ENCODE data around the gene UGT1A8. TPM values are rescaled to one million over a fixed set of nuclear protein-coding genes. Genes with fewer than 3 reads are reported as not detected.
"Not testable (repeated sequence)": the region's sequence is repeated elsewhere in the genome, so short reads cannot be mapped to it uniquely, and the experiment has no call there.

Gene UGT1A8
- total RNA-seq, 2 experiments from 2014 or later: not detected

DNA sequence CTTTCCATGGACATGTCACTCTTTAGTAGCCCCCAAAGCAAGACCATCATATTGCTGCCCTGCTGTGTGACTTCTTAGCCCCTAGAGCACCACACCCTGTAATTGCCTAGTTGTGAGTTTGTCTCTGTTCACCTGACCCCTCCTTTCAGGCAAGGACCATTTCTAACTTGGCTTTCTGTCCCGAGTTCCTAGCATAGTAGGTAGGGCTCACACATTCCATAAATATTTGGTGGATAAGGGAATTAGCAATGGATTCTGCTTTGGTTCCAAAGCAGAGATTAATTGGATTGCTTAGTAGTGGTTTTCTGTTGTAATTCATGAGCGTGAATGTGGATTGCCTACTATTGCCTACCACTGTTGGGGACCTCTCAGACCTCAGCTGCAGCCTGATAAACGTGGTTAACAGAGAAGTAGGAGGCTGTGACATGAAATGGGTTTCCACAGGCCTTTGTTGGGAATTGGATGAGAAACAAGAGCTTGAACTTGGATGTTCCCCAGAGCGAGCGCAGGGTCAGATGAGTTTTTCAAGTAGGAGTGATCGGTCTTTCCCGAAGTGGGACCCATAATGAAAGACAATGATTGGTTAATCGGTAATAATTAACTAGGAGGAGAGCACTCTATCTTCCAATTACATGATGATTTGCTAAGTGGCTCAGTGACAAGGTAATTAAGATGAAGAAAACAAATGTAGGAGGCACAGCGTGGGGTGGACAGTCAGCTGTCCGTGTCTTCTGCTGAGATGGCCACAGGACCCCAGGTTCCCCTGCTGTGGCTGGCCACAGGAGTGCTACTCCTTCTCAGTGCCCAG lies 129.2 kb downstream of the UGT1A8 start:
- intact Hi-C loops (cut with micrococcal nuclease; ENCODE audit: unreplicated experiment): no loop called here
- Histone ChIP-seq H4K20me1 (ENCODE audit: insufficient read depth, low read length) (no peaks in the 10 kb centered on the region), H3K27ac (ENCODE audit: low read depth, low read length, poor library complexity, severe bottlenecking) (no peak overlapping the region), H3K9me2 (ENCODE audit: insufficient read depth, low read length) (no peaks in the 10 kb centered on the region), H2AFZ (ENCODE audit: low read length) (no peak overlapping the region), H3K4me2 (ENCODE audit: low read length) (no peak overlapping the region), H3K79me2 (ENCODE audit: insufficient read depth, low read depth, low read length) (no peaks in the 10 kb centered on the region), H3K36me3 (ENCODE audit: insufficient read depth, low read length) (no peaks in the 10 kb centered on the region), H3K9me3 (ENCODE audit: low read length) (no peaks in the 10 kb centered on the region), H3K4me3 (ENCODE audit: low read depth, low read length, poor library complexity, severe bottlenecking) (no peak overlapping the region), H3K4me1 (ENCODE audit: insufficient read depth, low read length, poor library complexity, severe bottlenecking) (no peaks in the 10 kb centered on the region)
- TF ChIP-seq EZH2phosphoT487 (IDR thresholded peaks at IDR 0.05; ENCODE audit: borderline replicate concordance, low read depth, low read length): no peak
- TF ChIP-seq, protein P1, sequence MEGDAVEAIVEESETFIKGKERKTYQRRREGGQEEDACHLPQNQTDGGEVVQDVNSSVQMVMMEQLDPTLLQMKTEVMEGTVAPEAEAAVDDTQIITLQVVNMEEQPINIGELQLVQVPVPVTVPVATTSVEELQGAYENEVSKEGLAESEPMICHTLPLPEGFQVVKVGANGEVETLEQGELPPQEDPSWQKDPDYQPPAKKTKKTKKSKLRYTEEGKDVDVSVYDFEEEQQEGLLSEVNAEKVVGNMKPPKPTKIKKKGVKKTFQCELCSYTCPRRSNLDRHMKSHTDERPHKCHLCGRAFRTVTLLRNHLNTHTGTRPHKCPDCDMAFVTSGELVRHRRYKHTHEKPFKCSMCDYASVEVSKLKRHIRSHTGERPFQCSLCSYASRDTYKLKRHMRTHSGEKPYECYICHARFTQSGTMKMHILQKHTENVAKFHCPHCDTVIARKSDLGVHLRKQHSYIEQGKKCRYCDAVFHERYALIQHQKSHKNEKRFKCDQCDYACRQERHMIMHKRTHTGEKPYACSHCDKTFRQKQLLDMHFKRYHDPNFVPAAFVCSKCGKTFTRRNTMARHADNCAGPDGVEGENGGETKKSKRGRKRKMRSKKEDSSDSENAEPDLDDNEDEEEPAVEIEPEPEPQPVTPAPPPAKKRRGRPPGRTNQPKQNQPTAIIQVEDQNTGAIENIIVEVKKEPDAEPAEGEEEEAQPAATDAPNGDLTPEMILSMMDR (conservative IDR thresholded peaks at IDR 0.05; ENCODE audit: low read length): no peak
- DNase-seq (ENCODE audit: low spot score): no peak
- BruUV-seq (replicated peaks): no TSS peak
- POLR2A ChIA-PET: no interaction called here
- CTCF ChIA-PET (ENCODE audit: unreplicated experiment): no interaction called here

DNA sequence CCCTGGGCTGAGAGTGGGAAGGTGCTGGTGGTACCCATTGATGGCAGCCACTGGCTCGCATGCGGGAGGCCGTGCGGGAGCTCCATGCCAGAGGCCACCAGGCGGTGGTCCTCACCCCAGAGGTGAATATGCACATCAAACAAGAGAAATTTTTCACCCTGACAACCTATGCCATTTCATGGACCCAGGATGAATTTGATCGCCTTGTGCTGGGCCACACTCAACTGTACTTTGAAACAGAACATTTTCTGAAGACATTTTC lies 129.8 kb downstream of the UGT1A8 start:
- intact Hi-C loops (cut with micrococcal nuclease; ENCODE audit: unreplicated experiment): no loop called here
- TF ChIP-seq, protein P1 (conservative IDR thresholded peaks at IDR 0.05; ENCODE audit: low read length): no peak
- TF ChIP-seq EZH2phosphoT487 (IDR thresholded peaks at IDR 0.05; ENCODE audit: borderline replicate concordance, low read depth, low read length): no peak
- no TSS peak for BruUV-seq (replicated peaks)
- no peak overlapping the region for H3K4me3 ChIP-seq (ENCODE audit: low read depth, low read length, poor library complexity, severe bottlenecking)
- no peaks in the 10 kb centered on the region for H3K36me3 ChIP-seq (ENCODE audit: insufficient read depth, low read length)
- ChIA-PET POLR2A (no interaction called here), CTCF (ENCODE audit: unreplicated experiment) (no interaction called here)
- no peaks in the 10 kb centered on the region for H3K9me2 ChIP-seq (ENCODE audit: insufficient read depth, low read length)
- no peak overlapping the region for H3K27ac ChIP-seq (ENCODE audit: low read depth, low read length, poor library complexity, severe bottlenecking)
- H3K9me3 ChIP-seq (ENCODE audit: low read length): no peaks in the 10 kb centered on the region
- no peaks in the 10 kb centered on the region for H4K20me1 ChIP-seq (ENCODE audit: insufficient read depth, low read length)
- no peaks in the 10 kb centered on the region for H3K79me2 ChIP-seq (ENCODE audit: insufficient read depth, low read depth, low read length)
- no peak overlapping the region for H2AFZ ChIP-seq (ENCODE audit: low read length)
- no peak for DNase-seq (ENCODE audit: low spot score)
- no peaks in the 10 kb centered on the region for H3K4me1 ChIP-seq (ENCODE audit: insufficient read depth, low read length, poor library complexity, severe bottlenecking)
- no peak overlapping the region for H3K4me2 ChIP-seq (ENCODE audit: low read length)

DNA sequence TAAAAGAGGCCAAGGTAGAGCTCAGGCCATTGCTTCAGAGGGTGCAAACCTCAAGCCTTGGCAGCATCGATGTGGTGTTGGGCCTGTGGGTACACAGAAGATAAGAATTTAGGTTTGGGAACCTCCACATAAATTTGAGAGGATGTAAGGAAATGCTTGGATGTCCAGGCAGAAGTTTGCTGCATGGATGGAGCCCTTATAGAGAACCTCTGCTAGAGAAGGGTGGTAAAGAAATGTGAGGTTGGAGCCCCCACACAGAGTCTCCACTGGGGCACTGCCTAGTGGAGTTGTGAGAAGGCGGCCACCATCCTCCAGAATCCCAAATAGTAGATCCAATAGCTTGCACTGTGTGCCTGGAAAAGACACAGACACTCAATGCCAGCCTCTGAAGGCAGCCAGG lies 133.3 kb downstream of the UGT1A8 start:
- H3K4me3 ChIP-seq (ENCODE audit: low read depth, low read length, poor library complexity, severe bottlenecking); POLR2A ChIA-PET; CTCF ChIA-PET (ENCODE audit: unreplicated experiment); H3K9me2 ChIP-seq (ENCODE audit: insufficient read depth, low read length); H3K36me3 ChIP-seq (ENCODE audit: insufficient read depth, low read length); H4K20me1 ChIP-seq (ENCODE audit: insufficient read depth, low read length); H3K4me2 ChIP-seq (ENCODE audit: low read length); H3K79me2 ChIP-seq (ENCODE audit: insufficient read depth, low read depth, low read length); H3K9me3 ChIP-seq (ENCODE audit: low read length); H3K4me1 ChIP-seq (ENCODE audit: insufficient read depth, low read length, poor library complexity, severe bottlenecking); BruUV-seq (replicated peaks); intact Hi-C loops (cut with micrococcal nuclease; ENCODE audit: unreplicated experiment); H2AFZ ChIP-seq (ENCODE audit: low read length); H3K27ac ChIP-seq (ENCODE audit: low read depth, low read length, poor library complexity, severe bottlenecking): not testable (repeated sequence)
- DNase-seq (ENCODE audit: low spot score): peak; percentile 5

DNA sequence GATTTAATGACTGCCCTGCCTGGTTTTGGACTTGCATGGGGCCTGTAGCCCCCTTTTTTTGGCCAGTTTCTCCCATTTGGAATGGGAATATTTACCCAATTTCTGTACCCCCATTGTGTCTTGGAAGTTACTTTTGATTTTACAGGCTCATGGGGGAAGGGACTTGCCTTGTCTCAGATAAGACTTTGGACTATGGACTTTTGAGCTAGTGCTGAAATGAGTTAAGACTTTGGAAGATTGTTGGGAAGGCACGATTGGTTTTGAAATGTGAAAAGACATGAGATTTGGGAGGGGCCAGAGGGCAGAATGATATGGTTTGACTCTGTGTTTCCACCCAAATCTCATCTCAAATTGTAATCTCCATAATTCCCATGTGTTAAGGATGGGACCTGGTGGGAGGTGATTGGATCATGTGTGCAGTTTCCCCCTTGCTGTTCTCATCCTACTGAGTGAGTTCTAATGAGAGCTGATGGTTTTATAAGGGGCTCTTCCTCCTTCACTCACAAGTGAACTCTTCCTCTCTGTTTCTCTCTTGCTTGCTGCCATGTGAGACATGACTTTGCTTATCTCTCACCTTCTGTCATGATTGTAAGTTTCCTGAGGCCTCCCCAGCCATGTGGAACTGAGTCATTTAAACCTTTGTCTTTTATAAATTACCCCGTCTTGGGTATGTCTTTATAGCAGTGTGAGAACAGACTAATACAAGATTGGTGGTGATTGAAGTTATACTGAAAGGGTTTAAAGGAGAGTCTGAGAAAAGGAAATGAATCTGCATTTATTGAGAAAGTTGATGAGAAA lies 134.0 kb downstream of the UGT1A8 start:
- H3K4me3 ChIP-seq (ENCODE audit: low read depth, low read length, poor library complexity, severe bottlenecking); H3K4me2 ChIP-seq (ENCODE audit: low read length); H2AFZ ChIP-seq (ENCODE audit: low read length); intact Hi-C loops (cut with micrococcal nuclease; ENCODE audit: unreplicated experiment); BruUV-seq (replicated peaks); H3K4me1 ChIP-seq (ENCODE audit: insufficient read depth, low read length, poor library complexity, severe bottlenecking); H3K9me2 ChIP-seq (ENCODE audit: insufficient read depth, low read length); DNase-seq (ENCODE audit: low spot score); H3K27ac ChIP-seq (ENCODE audit: low read depth, low read length, poor library complexity, severe bottlenecking); H3K9me3 ChIP-seq (ENCODE audit: low read length); H3K36me3 ChIP-seq (ENCODE audit: insufficient read depth, low read length); CTCF ChIA-PET (ENCODE audit: unreplicated experiment); POLR2A ChIA-PET; H3K79me2 ChIP-seq (ENCODE audit: insufficient read depth, low read depth, low read length); H4K20me1 ChIP-seq (ENCODE audit: insufficient read depth, low read length): not testable (repeated sequence)

All from OCI-LY7 (cell line).